Keratinocyte (primary cell): ENCODE measurements around the gene KLF5. TPM values are rescaled to one million over a fixed set of nuclear protein-coding genes. Genes with fewer than 3 reads are reported as not detected.

ENCODE experiments used
- DNase-seq: peaks from one replicate; pipeline ENCODE4 v3.0.0-alpha.2; 2011; ENCODE audit warnings: low read depth, missing footprints, low spot score
- FAIRE-seq: peaks from 2 replicates; lab custom pipeline; 2011; peaks lifted over from hg19 to GRCh38; lab: Jason Lieb, UNC
- H2AFZ ChIP-seq: 2 replicates; pipeline ENCODE4 v1.6.0; 2012; ENCODE audit warnings: low read length, control low read depth, inconsistent platforms; ENCODE audit not compliant: control insufficient read depth
- H3K27ac ChIP-seq: 2 replicates; pipeline ENCODE4 v1.5.1; 2011; ENCODE audit warnings: low read length; ENCODE audit not compliant: control insufficient read depth, insufficient read depth
- H3K27me3 ChIP-seq: 3 replicates; pipeline ENCODE4 v1.6.0; 2011; ENCODE audit warnings: low read length; ENCODE audit not compliant: control insufficient read depth, insufficient read depth; ENCODE audit errors: extremely low read depth
- H3K36me3 ChIP-seq, 2 experiments: 2 replicates in 1 of 2; 3 replicates in 1 of 2; pipeline ENCODE4 v1.5.1; 2011; ENCODE audit warnings: low read length in 2 of 2, mild to moderate bottlenecking in 1 of 2; ENCODE audit not compliant: control insufficient read depth in 2 of 2, insufficient read depth in 2 of 2; ENCODE audit errors: extremely low read depth in 1 of 2
- H3K4me1 ChIP-seq: 3 replicates; pipeline ENCODE4 v1.5.1; 2011; ENCODE audit warnings: low read length; ENCODE audit not compliant: control insufficient read depth, insufficient read depth; ENCODE audit errors: extremely low read depth
- H3K4me2 ChIP-seq: 3 replicates; pipeline ENCODE4 v1.6.0; 2011; ENCODE audit warnings: low read depth, low read length; ENCODE audit not compliant: control insufficient read depth, insufficient read depth; ENCODE audit errors: extremely low read depth
- H3K4me3 ChIP-seq, 3 experiments: fragments of 200-600 bp in 1 of 3; sonication (generic) in 1 of 3; 2 replicates in 2 of 3; 3 replicates in 1 of 3; pipeline ENCODE4 v1.5.1; 2011 to 2016; ENCODE audit warnings: low read length in 3 of 3, mild to moderate bottlenecking in 3 of 3, control low read depth in 2 of 3, inconsistent platforms in 1 of 3, low read depth in 1 of 3, mixed read lengths in 1 of 3, mixed run types in 1 of 3, moderate library complexity in 1 of 3; ENCODE audit not compliant: control insufficient read depth in 2 of 3, insufficient read depth in 2 of 3; ENCODE audit errors: extremely low read depth in 1 of 3
- H3K79me2 ChIP-seq: 2 replicates; pipeline ENCODE4 v1.6.0; 2012; ENCODE audit warnings: low read length; ENCODE audit not compliant: control insufficient read depth, insufficient read depth
- H3K9ac ChIP-seq: 3 replicates; pipeline ENCODE4 v1.6.0; 2011; ENCODE audit warnings: low read length; ENCODE audit not compliant: control insufficient read depth, insufficient read depth; ENCODE audit errors: extremely low read depth
- H3K9me1 ChIP-seq: 3 replicates; pipeline ENCODE4 v1.6.0; 2011; ENCODE audit warnings: low read length; ENCODE audit not compliant: control insufficient read depth, insufficient read depth; ENCODE audit errors: extremely low read depth
- H3K9me3 ChIP-seq: 2 replicates; pipeline ENCODE4 v1.5.1; 2012; ENCODE audit warnings: low read depth, low read length; ENCODE audit not compliant: control insufficient read depth
- H4K20me1 ChIP-seq: 3 replicates; pipeline ENCODE4 v1.6.0; 2011; ENCODE audit warnings: low read length; ENCODE audit not compliant: control insufficient read depth, insufficient read depth; ENCODE audit errors: extremely low read depth
- EZH2 ChIP-seq: IDR thresholded peaks from one replicate; pipeline ENCODE4 v1.6.1; 2012; ENCODE audit warnings: inconsistent platforms, mild to moderate bottlenecking, low read length, moderate library complexity
- dilution Hi-C: fragments of 300-500 bp; cut with MboI; formaldehyde crosslinking; loops from one replicate; pipeline ENCODE4 v1.7.0; 2020; ENCODE audit warnings: low sequenced_read_pairs; ENCODE audit not compliant: extremely low pct_ligation_motif_present
- polyA plus RNA-seq, 5 experiments: library from polyadenylated mRNA; depleted of rRNA in 3 of 5; stranded (reverse) in 3 of 5; stranded (forward) in 1 of 5; unstranded in 1 of 5; fragments of >200 nt; gene quantifications; 1 replicate in 1 of 5; 2 replicates in 3 of 5; 3 replicates in 1 of 5; pipeline versions ENCODE4 v1.2.1 to v1.2.3, GENCODE V29; 2011 to 2012; ENCODE audit warnings: missing spikeins in 2 of 5, low read depth in 1 of 5, low replicate concordance in 1 of 5
- small RNA-seq, 3 experiments: library from RNA; depleted of rRNA; stranded (forward); fragments of <200 nt; gene quantifications; one replicate each; pipeline ENCODE3, GENCODE V24; 2012; ENCODE audit warnings: low read depth in 3 of 3, low replicate concordance in 1 of 3; ENCODE audit not compliant: insufficient read length in 3 of 3
- TF ChIP-seq, protein P1 (sequence below), 3 experiments: IDR thresholded peaks in 1 of 3; conservative IDR thresholded peaks in 1 of 3; optimal IDR thresholded peaks in 1 of 3; 2 replicates in 2 of 3; 3 replicates in 1 of 3; pipeline versions ENCODE3 to v1.5.1; 2011; ENCODE audit warnings: low read length in 3 of 3, mild to moderate bottlenecking in 3 of 3, moderate library complexity in 2 of 3, control low read depth in 1 of 3, inconsistent platforms in 1 of 3; ENCODE audit not compliant: insufficient read depth in 2 of 3; ENCODE audit errors: extremely low read depth in 1 of 3

The KLF5 gene
- polyA plus RNA-seq, 1 donor (not counting 4 experiments of a cell fraction or from before 2014, with no cell fraction given), result 162 TPM

DNA sequence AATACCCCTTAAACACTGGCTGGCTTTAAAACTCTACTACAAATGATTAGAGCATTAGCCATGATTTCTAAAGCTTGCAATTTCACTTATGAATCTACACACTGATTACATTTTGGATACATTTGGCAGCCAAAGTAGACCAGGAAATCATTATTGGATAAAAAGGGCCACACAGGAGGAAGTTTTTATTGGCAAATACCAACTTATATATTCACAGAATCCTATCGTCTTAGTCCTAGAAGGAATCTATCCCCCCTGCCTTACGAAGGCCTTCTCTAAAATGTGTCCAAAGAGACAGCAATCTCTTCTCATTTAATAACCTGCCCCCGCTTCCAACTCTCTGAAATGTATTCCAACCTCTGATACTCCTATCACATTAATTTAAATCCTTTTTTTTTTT, 52.5 kb downstream of the KLF5 start:
- no peak overlapping the region for H3K4me3 ChIP-seq
- H2AFZ ChIP-seq, result no peak overlapping the region
- H3K4me2 ChIP-seq, result no peak overlapping the region
- H3K36me3 ChIP-seq, result no peaks in the 10 kb centered on the region
- DNase-seq (no peak), FAIRE-seq (no peak)
- no peaks in the 10 kb centered on the region for H3K27me3 ChIP-seq
- H3K9ac ChIP-seq, result no peak overlapping the region
- H3K9me3 ChIP-seq, result no peaks in the 10 kb centered on the region
- no peaks in the 10 kb centered on the region for H3K79me2 ChIP-seq
- dilution Hi-C loops, result no loop called here
- no peak overlapping the region for H3K27ac ChIP-seq
- H4K20me1 ChIP-seq, result no peaks in the 10 kb centered on the region
- H3K4me1 ChIP-seq, result no peaks in the 10 kb centered on the region
- H3K9me1 ChIP-seq, result no peaks in the 10 kb centered on the region
- no peak for TF ChIP-seq EZH2
- TF ChIP-seq, protein P1, sequence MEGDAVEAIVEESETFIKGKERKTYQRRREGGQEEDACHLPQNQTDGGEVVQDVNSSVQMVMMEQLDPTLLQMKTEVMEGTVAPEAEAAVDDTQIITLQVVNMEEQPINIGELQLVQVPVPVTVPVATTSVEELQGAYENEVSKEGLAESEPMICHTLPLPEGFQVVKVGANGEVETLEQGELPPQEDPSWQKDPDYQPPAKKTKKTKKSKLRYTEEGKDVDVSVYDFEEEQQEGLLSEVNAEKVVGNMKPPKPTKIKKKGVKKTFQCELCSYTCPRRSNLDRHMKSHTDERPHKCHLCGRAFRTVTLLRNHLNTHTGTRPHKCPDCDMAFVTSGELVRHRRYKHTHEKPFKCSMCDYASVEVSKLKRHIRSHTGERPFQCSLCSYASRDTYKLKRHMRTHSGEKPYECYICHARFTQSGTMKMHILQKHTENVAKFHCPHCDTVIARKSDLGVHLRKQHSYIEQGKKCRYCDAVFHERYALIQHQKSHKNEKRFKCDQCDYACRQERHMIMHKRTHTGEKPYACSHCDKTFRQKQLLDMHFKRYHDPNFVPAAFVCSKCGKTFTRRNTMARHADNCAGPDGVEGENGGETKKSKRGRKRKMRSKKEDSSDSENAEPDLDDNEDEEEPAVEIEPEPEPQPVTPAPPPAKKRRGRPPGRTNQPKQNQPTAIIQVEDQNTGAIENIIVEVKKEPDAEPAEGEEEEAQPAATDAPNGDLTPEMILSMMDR (optimal IDR thresholded peaks at IDR 0.05 in 1 of 3, IDR thresholded peaks at IDR 0.05 in 1 of 3, conservative IDR thresholded peaks at IDR 0.05 in 1 of 3; ENCODE audit: extremely low read depth in 1 of 3, insufficient read depth in 2 of 3, low read length in 3 of 3), result no peak

DNA sequence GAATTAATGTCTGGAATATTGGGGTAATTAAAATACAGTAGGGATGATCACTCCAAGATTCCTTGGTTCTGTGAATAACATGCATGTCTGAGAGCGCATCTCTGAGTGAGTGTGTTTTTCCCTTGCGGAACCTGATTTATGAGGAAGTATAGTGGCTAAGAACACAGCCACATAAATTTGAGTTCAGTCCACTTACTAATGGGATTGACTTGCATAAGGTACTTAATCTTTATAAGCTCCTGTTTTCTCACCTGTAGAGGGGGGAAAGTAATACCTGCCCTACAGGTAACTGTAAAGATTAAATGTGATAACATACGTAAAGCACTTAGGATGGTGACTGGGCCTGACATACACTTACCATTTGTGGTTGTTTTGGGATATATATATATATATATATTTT, 60.8 kb downstream of the KLF5 start:
- dilution Hi-C loops, result no loop called here
- Histone ChIP-seq H2AFZ (no peak overlapping the region), H3K9me1 (no peaks in the 10 kb centered on the region), H3K9ac (no peak overlapping the region), H3K4me1 (no peaks in the 10 kb centered on the region), H3K27ac (no peak overlapping the region), H3K9me3 (no peaks in the 10 kb centered on the region), H3K36me3 (no peaks in the 10 kb centered on the region), H4K20me1 (no peaks in the 10 kb centered on the region), H3K79me2 (no peaks in the 10 kb centered on the region), H3K27me3 (no peaks in the 10 kb centered on the region), H3K4me3 (no peak overlapping the region), H3K4me2 (no peak overlapping the region)
- no peak for TF ChIP-seq EZH2
- TF ChIP-seq, protein P1 (optimal IDR thresholded peaks at IDR 0.05 in 1 of 3, IDR thresholded peaks at IDR 0.05 in 1 of 3, conservative IDR thresholded peaks at IDR 0.05 in 1 of 3; ENCODE audit: extremely low read depth in 1 of 3, insufficient read depth in 2 of 3, low read length in 3 of 3), result no peak
- DNase-seq, result no peak
- FAIRE-seq, result no peak

Small RNAs within 50 kb of the gene (small RNA-seq; reads per million reads assigned to genes)
- gene RNU6-66P, result 0 reads per million in 3 experiments
